ENCODE measurements around the gene ZC2HC1B.

ZC2HC1B gene

GRCh38 chr6:143967706-143968376, 103.6 kb downstream of the ZC2HC1B start:
- peaks cover 18% of the 10 kb centered on the region for H3K36me3 Mint-ChIP-seq (ENCODE audit: low read depth)
- TF ChIP-seq, protein P1, sequence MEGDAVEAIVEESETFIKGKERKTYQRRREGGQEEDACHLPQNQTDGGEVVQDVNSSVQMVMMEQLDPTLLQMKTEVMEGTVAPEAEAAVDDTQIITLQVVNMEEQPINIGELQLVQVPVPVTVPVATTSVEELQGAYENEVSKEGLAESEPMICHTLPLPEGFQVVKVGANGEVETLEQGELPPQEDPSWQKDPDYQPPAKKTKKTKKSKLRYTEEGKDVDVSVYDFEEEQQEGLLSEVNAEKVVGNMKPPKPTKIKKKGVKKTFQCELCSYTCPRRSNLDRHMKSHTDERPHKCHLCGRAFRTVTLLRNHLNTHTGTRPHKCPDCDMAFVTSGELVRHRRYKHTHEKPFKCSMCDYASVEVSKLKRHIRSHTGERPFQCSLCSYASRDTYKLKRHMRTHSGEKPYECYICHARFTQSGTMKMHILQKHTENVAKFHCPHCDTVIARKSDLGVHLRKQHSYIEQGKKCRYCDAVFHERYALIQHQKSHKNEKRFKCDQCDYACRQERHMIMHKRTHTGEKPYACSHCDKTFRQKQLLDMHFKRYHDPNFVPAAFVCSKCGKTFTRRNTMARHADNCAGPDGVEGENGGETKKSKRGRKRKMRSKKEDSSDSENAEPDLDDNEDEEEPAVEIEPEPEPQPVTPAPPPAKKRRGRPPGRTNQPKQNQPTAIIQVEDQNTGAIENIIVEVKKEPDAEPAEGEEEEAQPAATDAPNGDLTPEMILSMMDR (IDR thresholded peaks at IDR 0.05; ENCODE audit: unreplicated experiment in 3 of 3), result no peak
- H3K4me3 Mint-ChIP-seq, result peak overlapping the region in 1 of 3 experiments; percentile 24
- H3K9me3 Mint-ChIP-seq, result no peaks in the 10 kb centered on the region
- peaks cover 93% of the 10 kb centered on the region for H3K4me1 Mint-ChIP-seq
- H3K27me3 Mint-ChIP-seq (ENCODE audit: low read depth), result no peaks in the 10 kb centered on the region
- H3K27ac Mint-ChIP-seq, result peak overlapping the region; percentile 57 to 77 (median 61)

- Mint-ChIP-seq H3K4me1 (peaks cover 92% of the 10 kb centered on the region), H3K36me3 (ENCODE audit: low read depth) (peaks cover 18% of the 10 kb centered on the region), H3K9me3 (no peaks in the 10 kb centered on the region), H3K27ac (peak overlapping the region in 2 of 3 experiments; percentile 36 to 77), H3K27me3 (ENCODE audit: low read depth) (no peaks in the 10 kb centered on the region), H3K4me3 (no peak overlapping the region)
- TF ChIP-seq, protein P1 (IDR thresholded peaks at IDR 0.05; ENCODE audit: unreplicated experiment in 3 of 3), result no peak
Observed at GRCh38 chr6:143969077-143969476, 104.8 kb downstream of the ZC2HC1B start.

- H3K4me3 Mint-ChIP-seq, result peak overlapping the region in 2 of 3 experiments; percentile 2 to 7
- peak overlapping the region; percentile 62 to 90 (median 77) for H3K27ac Mint-ChIP-seq
- TF ChIP-seq, protein P1 (IDR thresholded peaks at IDR 0.05; ENCODE audit: unreplicated experiment in 3 of 3), result no peak
- peaks cover 87% of the 10 kb centered on the region for H3K4me1 Mint-ChIP-seq
- H3K9me3 Mint-ChIP-seq, result no peaks in the 10 kb centered on the region
- peaks cover 10% of the 10 kb centered on the region for H3K36me3 Mint-ChIP-seq (ENCODE audit: low read depth)
- no peaks in the 10 kb centered on the region for H3K27me3 Mint-ChIP-seq (ENCODE audit: low read depth)
Observed at GRCh38 chr6:143970456-143971218, 106.4 kb downstream of the ZC2HC1B start.

GRCh38 chr6:143971482-143972205, 107.4 kb downstream of the ZC2HC1B start:
- no peaks in the 10 kb centered on the region for H3K9me3 Mint-ChIP-seq
- TF ChIP-seq, protein P1 (IDR thresholded peaks at IDR 0.05; ENCODE audit: unreplicated experiment in 3 of 3), result no peak
- H3K27ac Mint-ChIP-seq, result peak overlapping the region; percentile 62 to 90 (median 77)
- no peaks in the 10 kb centered on the region for H3K27me3 Mint-ChIP-seq (ENCODE audit: low read depth)
- H3K36me3 Mint-ChIP-seq (ENCODE audit: low read depth), result peaks cover 4% of the 10 kb centered on the region
- peak overlapping the region in 1 of 3 experiments; percentile 30 for H3K4me3 Mint-ChIP-seq
- peaks cover 77% of the 10 kb centered on the region for H3K4me1 Mint-ChIP-seq

DNA sequence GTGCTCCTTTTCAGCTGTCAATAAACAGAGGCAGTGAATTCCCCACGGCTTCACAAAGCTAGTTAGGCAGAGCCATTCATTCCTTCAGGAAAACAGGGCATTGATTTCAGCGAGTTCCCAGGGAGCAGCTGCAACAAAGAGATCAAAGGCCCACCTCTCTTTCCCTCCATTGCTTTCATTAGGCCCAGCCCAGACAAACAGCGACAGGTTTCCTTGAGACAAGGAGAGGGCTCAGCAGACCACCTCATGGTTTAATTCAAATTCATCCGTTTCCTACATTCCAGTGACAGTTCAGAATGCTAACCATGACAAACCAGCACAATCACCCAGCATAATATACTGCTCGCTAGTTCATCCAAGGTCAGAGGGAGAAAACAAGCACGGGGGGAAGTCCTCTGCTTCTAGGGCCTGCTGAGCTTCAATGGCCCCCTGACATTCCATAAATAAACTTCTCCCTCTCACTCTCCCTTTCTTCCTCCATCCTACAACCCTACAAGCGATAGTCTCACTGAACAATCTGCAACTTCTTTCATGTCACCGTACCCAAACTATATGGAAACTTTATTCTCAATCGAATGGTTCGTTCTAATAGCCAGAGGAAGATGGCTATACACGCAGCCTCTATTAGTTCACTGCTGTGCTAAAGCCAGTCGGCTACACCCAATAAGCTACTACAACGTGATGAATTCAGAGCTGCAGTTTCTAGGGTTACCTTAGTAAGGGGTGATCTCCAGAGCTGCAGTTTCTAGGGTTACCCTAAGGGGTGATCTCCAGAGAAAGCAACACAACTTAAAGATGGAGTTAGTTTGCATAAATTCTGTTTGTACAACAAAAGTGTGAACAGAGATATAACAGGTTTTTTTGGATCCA, 109.1 kb downstream of the ZC2HC1B start:
- Mint-ChIP-seq H3K27ac (peak overlapping the region; percentile 77 to 92 (median 87)), H3K36me3 (ENCODE audit: low read depth) (no peaks in the 10 kb centered on the region)

More for the DNA sequence above, 109.1 kb downstream of the ZC2HC1B start:
- Mint-ChIP-seq H3K4me1 (peaks cover 64% of the 10 kb centered on the region), H3K27me3 (ENCODE audit: low read depth) (no peaks in the 10 kb centered on the region), H3K4me3 (peak overlapping the region; percentile 1 to 22 (median 22)), H3K9me3 (no peaks in the 10 kb centered on the region)
- TF ChIP-seq, protein P1 (IDR thresholded peaks at IDR 0.05; ENCODE audit: unreplicated experiment in 3 of 3), result no peak
